ENCODE results near the gene COL4A1.

Gene COL4A1

GRCh38 chr13:110240943-110241342, 66.0 kb downstream of the COL4A1 start:
- Mint-ChIP-seq H3K27ac (no peak overlapping the region), H3K36me3 (no peaks in the 10 kb centered on the region), H3K9me3 (no peaks in the 10 kb centered on the region), H3K27me3 (peaks cover 1% of the 10 kb centered on the region), H3K4me3 (no peak overlapping the region), H3K4me1 (no peaks in the 10 kb centered on the region)
- DNase-seq (ENCODE audit: low spot score in 2 of 2) (no peak), ATAC-seq (ENCODE audit: low read depth) (no peak)

GRCh38 chr13:110240352-110240751, 66.6 kb downstream of the COL4A1 start:
- no peak overlapping the region for H3K27ac Mint-ChIP-seq
- no peaks in the 10 kb centered on the region for H3K9me3 Mint-ChIP-seq
- H3K36me3 Mint-ChIP-seq: no peaks in the 10 kb centered on the region
- H3K4me3 Mint-ChIP-seq: no peak overlapping the region
- ATAC-seq (ENCODE audit: low read depth) (no peak), DNase-seq (ENCODE audit: low spot score in 2 of 2) (no peak)
- H3K27me3 Mint-ChIP-seq: peaks cover 1% of the 10 kb centered on the region
- no peaks in the 10 kb centered on the region for H3K4me1 Mint-ChIP-seq

- Mint-ChIP-seq H3K4me3 (no peak overlapping the region), H3K27ac (no peak overlapping the region), H3K9me3 (no peaks in the 10 kb centered on the region)
These were observed 67.5 kb downstream of the COL4A1 start for GRCh38 chr13:110239280-110240125.

GRCh38 chr13:110238818-110239195, 68.2 kb downstream of the COL4A1 start:
- Mint-ChIP-seq H3K36me3 (no peaks in the 10 kb centered on the region), H3K9me3 (no peaks in the 10 kb centered on the region), H3K27ac (no peak overlapping the region), H3K27me3 (peaks cover 3% of the 10 kb centered on the region), H3K4me3 (no peak overlapping the region), H3K4me1 (no peaks in the 10 kb centered on the region)
- ATAC-seq (ENCODE audit: low read depth) (no peak), DNase-seq (ENCODE audit: low spot score in 2 of 2) (no peak)

More at GRCh38 chr13:110239280-110240125, 67.5 kb downstream of the COL4A1 start:
- H3K27me3 Mint-ChIP-seq: peaks cover 1% of the 10 kb centered on the region
- no peaks in the 10 kb centered on the region for H3K4me1 Mint-ChIP-seq
- no peak for DNase-seq (ENCODE audit: low spot score in 2 of 2)
- H3K36me3 Mint-ChIP-seq: no peaks in the 10 kb centered on the region
- no peak for ATAC-seq (ENCODE audit: low read depth)

GRCh38 chr13:110237875-110238817, 68.8 kb downstream of the COL4A1 start:
- ATAC-seq (ENCODE audit: low read depth) (no peak), DNase-seq (ENCODE audit: low spot score in 2 of 2) (no peak)
- H3K9me3 Mint-ChIP-seq: no peaks in the 10 kb centered on the region
- no peak overlapping the region for H3K27ac Mint-ChIP-seq
- no peak overlapping the region for H3K4me3 Mint-ChIP-seq
- peaks cover 5% of the 10 kb centered on the region for H3K27me3 Mint-ChIP-seq
- H3K36me3 Mint-ChIP-seq: no peaks in the 10 kb centered on the region
- no peaks in the 10 kb centered on the region for H3K4me1 Mint-ChIP-seq

GRCh38 chr13:110236831-110237261, 70.1 kb downstream of the COL4A1 start:
- no peak for ATAC-seq (ENCODE audit: low read depth)
- H3K9me3 Mint-ChIP-seq: no peaks in the 10 kb centered on the region
- H3K27ac Mint-ChIP-seq: no peak overlapping the region
- no peaks in the 10 kb centered on the region for H3K4me1 Mint-ChIP-seq
- no peak overlapping the region for H3K4me3 Mint-ChIP-seq
- no peaks in the 10 kb centered on the region for H3K36me3 Mint-ChIP-seq
- peaks cover 5% of the 10 kb centered on the region for H3K27me3 Mint-ChIP-seq
- DNase-seq (ENCODE audit: low spot score in 2 of 2): no peak

- Mint-ChIP-seq H3K4me3 (no peak overlapping the region), H3K36me3 (no peaks in the 10 kb centered on the region), H3K27ac (no peak overlapping the region), H3K9me3 (no peaks in the 10 kb centered on the region), H3K27me3 (peaks cover 5% of the 10 kb centered on the region), H3K4me1 (no peaks in the 10 kb centered on the region)
- DNase-seq (ENCODE audit: low spot score in 2 of 2) (no peak), ATAC-seq (ENCODE audit: low read depth) (no peak)
These were observed 70.5 kb downstream of the COL4A1 start for GRCh38 chr13:110236431-110236830.

GRCh38 chr13:110234532-110234931, 72.4 kb downstream of the COL4A1 start:
- no peak for DNase-seq (ENCODE audit: low spot score in 2 of 2)
- Mint-ChIP-seq H3K27me3 (peaks cover 10% of the 10 kb centered on the region), H3K9me3 (no peaks in the 10 kb centered on the region), H3K27ac (no peak overlapping the region), H3K36me3 (no peaks in the 10 kb centered on the region), H3K4me3 (no peak overlapping the region), H3K4me1 (no peaks in the 10 kb centered on the region)
- no peak for ATAC-seq (ENCODE audit: low read depth)

GRCh38 chr13:110233951-110234280, 73.0 kb downstream of the COL4A1 start:
- no peak overlapping the region for H3K4me3 Mint-ChIP-seq
- no peak for ATAC-seq (ENCODE audit: low read depth)
- no peak for DNase-seq (ENCODE audit: low spot score in 2 of 2)
- no peaks in the 10 kb centered on the region for H3K9me3 Mint-ChIP-seq
- no peaks in the 10 kb centered on the region for H3K4me1 Mint-ChIP-seq
- peaks cover 10% of the 10 kb centered on the region for H3K27me3 Mint-ChIP-seq
- H3K27ac Mint-ChIP-seq: no peak overlapping the region
- no peaks in the 10 kb centered on the region for H3K36me3 Mint-ChIP-seq

- Mint-ChIP-seq H3K4me3 (no peak overlapping the region), H3K36me3 (no peaks in the 10 kb centered on the region), H3K4me1 (no peaks in the 10 kb centered on the region), H3K27me3 (peaks cover 10% of the 10 kb centered on the region), H3K9me3 (no peaks in the 10 kb centered on the region), H3K27ac (no peak overlapping the region)
- ATAC-seq (ENCODE audit: low read depth): no peak
- no peak for DNase-seq (ENCODE audit: low spot score in 2 of 2)
These were observed 73.6 kb downstream of the COL4A1 start for GRCh38 chr13:110233181-110233950.

- Mint-ChIP-seq H3K9me3 (no peaks in the 10 kb centered on the region), H3K4me1 (no peaks in the 10 kb centered on the region), H3K4me3 (no peak overlapping the region), H3K27me3 (peaks cover 10% of the 10 kb centered on the region), H3K36me3 (no peaks in the 10 kb centered on the region), H3K27ac (no peak overlapping the region)
- no peak for DNase-seq (ENCODE audit: low spot score in 2 of 2)
- ATAC-seq (ENCODE audit: low read depth): no peak
These were observed 74.2 kb downstream of the COL4A1 start for GRCh38 chr13:110232756-110233155.

- H3K4me3 Mint-ChIP-seq: no peak overlapping the region
- DNase-seq (ENCODE audit: low spot score in 2 of 2): no peak
These were observed 74.8 kb downstream of the COL4A1 start for GRCh38 chr13:110232142-110232541.

GRCh38 chr13:110231348-110232047, 75.5 kb downstream of the COL4A1 start:
- no peaks in the 10 kb centered on the region for H3K9me3 Mint-ChIP-seq
- no peaks in the 10 kb centered on the region for H3K4me1 Mint-ChIP-seq
- DNase-seq (ENCODE audit: low spot score in 2 of 2) (no peak), ATAC-seq (ENCODE audit: low read depth) (no peak)
- H3K36me3 Mint-ChIP-seq: no peaks in the 10 kb centered on the region
- H3K27me3 Mint-ChIP-seq: peaks cover 12% of the 10 kb centered on the region
- no peak overlapping the region for H3K27ac Mint-ChIP-seq
- H3K4me3 Mint-ChIP-seq: no peak overlapping the region

More at GRCh38 chr13:110232142-110232541, 74.8 kb downstream of the COL4A1 start:
- no peak for ATAC-seq (ENCODE audit: low read depth)
- H3K9me3 Mint-ChIP-seq: no peaks in the 10 kb centered on the region
- no peak overlapping the region for H3K27ac Mint-ChIP-seq
- no peaks in the 10 kb centered on the region for H3K4me1 Mint-ChIP-seq
- peaks cover 12% of the 10 kb centered on the region for H3K27me3 Mint-ChIP-seq
- no peaks in the 10 kb centered on the region for H3K36me3 Mint-ChIP-seq
